ENCODE results near the gene SEMA4C. TPM values are rescaled to one million over a fixed set of nuclear protein-coding genes. Genes with fewer than 3 reads are reported as not detected.
A peak's percentile ranks its signal among the peaks of the same experiment; 100 is the strongest.

SEMA4C gene, protein sequence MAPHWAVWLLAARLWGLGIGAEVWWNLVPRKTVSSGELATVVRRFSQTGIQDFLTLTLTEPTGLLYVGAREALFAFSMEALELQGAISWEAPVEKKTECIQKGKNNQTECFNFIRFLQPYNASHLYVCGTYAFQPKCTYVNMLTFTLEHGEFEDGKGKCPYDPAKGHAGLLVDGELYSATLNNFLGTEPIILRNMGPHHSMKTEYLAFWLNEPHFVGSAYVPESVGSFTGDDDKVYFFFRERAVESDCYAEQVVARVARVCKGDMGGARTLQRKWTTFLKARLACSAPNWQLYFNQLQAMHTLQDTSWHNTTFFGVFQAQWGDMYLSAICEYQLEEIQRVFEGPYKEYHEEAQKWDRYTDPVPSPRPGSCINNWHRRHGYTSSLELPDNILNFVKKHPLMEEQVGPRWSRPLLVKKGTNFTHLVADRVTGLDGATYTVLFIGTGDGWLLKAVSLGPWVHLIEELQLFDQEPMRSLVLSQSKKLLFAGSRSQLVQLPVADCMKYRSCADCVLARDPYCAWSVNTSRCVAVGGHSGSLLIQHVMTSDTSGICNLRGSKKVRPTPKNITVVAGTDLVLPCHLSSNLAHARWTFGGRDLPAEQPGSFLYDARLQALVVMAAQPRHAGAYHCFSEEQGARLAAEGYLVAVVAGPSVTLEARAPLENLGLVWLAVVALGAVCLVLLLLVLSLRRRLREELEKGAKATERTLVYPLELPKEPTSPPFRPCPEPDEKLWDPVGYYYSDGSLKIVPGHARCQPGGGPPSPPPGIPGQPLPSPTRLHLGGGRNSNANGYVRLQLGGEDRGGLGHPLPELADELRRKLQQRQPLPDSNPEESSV
- total RNA-seq, result 74.5 and 88.9 TPM in 2 replicates
- polyA plus RNA-seq (2012), result 31.1 TPM

- DNase-seq (ENCODE audit: low read depth), result peak; percentile 69
Observed at GRCh38 chr2:96869822-96870625, at the start of gene SEMA4C. TSS of gene SEMA4C (minus strand) at chr2:96870080. CDS start at chr2:96867886, 2,194 bp downstream.

DNA sequence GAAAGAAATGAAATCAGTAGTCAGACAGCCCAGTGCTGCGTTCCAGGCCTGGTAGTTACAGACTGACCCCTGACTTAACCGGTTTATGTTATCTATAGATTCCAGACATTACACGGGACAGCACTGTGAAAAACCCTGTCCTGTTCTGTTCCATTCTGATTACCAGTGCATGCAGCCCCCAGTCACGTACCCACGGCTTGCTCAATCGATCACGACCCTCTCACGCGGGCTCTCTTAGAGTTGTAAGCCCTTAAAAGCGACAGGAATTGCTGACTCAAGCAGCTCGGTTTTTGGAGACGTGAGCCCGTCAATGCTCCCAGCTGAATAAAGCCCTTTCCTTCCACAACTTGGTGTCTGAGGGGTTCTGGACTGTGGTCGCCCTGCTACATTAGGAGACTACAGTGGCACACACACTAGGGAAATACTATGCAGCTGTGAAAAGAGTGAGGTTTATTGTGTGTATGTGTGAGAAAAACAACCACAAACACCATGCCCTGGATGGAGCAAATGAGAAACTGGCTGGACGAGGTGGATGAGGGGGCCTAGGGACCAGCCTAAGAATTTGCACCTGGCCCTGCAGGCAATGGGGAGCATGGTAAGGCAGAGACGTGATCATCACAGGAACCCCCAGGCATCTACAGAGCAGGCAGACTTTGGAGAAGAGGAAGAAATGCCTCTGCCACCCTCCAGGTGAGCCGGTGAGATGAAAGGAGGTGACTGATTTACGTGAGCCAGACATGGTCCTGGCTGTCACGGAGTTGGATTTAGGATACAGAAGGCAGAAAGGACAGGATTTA lies 49.1 kb upstream of the SEMA4C start:
- DNase-seq (ENCODE audit: low read depth), result no peak

GRCh38 chr2:96918092-96918753 lies 48.3 kb upstream of the SEMA4C start:
- DNase-seq (ENCODE audit: low read depth), result no peak

DNA sequence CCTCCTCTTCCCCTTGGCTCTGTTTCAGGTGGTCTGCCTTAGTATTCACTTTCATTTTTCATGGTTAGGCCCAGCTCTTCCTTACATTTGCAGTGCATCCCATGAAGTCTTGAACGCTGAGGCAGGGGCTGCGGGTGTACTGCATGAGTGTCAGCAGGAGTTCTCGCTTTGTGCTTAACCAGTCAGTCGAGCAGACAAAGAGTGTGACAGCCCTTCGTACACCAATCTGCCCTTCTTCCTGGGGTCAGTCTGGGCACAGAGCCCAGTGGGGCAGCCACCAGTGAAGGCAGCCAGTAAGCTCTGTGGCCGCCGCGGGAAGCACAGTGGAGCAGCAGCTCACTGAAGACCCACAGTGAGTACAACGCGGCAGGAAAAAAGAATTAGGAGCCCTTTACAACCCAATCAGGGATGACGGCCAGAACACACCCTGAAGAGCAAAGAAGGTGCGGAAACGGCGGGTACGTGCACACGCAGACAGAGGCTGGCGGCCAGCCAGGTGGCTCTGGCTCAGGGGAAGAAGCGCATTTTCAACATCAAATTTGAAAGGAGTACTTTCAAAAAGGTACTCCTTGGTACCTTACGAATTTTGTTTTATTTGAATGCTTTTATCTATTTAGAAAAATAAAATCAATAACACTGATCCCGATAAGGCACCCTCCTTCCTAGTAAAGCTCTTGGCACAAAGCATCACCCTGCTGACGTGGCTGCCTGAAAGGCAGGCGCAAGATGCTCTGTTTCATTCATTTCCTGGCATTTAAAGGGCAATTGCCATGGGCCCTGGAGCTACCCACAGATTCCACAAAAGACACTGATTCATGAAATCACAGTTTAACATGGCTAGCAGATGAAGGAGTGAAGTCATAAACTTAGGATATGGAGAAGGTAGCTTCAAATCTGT lies 47.0 kb upstream of the SEMA4C start:
- DNase-seq (ENCODE audit: low read depth), result no peak

- DNase-seq (ENCODE audit: low read depth), result no peak
Observed at GRCh38 chr2:96916156-96916630, 46.3 kb upstream of the SEMA4C start.

DNA sequence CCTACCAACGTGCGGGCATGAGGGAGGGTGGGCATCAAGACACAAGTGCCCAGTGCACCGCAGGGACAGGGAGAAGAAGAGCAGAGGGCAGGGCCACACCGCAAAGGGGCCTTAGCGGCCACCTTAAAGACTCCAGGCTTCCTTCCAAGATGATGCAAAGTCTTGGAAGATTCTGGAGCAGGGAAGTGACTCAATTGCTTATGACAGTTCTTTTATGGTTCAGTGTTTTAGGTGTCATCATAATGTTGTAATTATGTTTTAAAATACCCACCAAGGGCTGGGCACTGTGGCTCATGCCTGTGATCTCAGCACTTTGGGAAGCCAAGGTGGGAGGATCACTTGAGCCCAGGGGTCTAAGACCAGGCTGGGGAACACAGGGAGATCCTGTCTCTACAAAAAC lies 44.5 kb upstream of the SEMA4C start:
- DNase-seq (ENCODE audit: low read depth), result no peak

- DNase-seq (ENCODE audit: low read depth), result no peak
Observed at GRCh38 chr2:96913398-96914202, 43.7 kb upstream of the SEMA4C start.

DNA sequence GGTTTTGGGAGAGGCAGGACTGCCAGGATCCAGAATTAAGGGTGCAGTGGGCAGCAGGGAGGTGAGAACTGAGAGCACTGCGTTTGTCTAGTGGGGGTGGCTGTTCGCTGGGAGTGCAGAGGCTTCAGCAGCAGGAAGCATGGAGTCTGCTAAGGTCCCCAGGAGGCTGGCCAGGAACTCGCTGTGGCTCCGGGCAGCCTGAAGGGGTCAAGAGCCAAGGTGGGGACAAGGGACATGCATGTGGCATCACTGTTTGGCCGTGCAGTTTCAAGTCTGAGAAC lies 43.2 kb upstream of the SEMA4C start:
- DNase-seq (ENCODE audit: low read depth), result no peak

DNA sequence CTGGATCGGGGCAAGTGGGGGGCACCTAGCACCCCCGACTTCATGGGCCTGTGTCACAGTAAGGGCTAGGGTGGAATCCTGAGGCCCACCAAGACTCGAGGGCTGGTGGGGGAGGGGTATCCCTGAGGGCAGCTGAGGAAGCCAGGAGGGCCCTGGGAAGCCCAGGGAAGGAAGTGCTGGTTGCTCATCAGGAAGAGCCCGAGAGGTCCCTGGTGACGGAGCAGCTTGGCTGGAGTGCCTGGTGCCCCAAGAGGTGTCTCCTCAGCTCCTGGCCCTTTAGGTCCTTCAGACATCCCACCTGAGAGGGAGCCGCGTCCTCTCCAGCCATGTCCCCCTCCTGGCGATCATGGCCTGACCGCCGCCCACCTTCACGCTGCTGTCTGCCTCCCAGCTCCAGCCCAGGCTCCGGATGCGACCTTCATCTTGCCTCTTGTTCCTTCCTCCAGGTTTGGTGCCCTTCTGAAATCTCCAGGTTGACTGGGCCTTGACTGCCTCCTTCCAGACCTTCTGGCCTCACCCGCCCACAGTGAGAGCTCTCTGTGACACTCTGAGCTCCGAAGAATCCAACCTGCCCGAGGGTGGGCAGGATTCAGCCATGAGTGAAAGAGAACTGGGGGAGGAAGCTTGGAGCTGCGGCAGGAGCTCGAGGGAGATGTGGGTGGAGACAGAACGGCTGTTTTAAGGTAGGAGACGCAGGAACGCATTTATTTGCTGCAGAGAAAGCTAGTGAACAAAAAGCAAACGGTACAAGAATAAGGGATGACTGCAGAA lies 42.7 kb upstream of the SEMA4C start:
- no peak for DNase-seq (ENCODE audit: low read depth)

GRCh38 chr2:96909611-96910021 lies 39.7 kb upstream of the SEMA4C start:
- peak; percentile 33 for DNase-seq (ENCODE audit: low read depth)

GRCh38 chr2:96907115-96908041 lies 37.5 kb upstream of the SEMA4C start:
- peak; percentile 93 for DNase-seq (ENCODE audit: low read depth)

DNA sequence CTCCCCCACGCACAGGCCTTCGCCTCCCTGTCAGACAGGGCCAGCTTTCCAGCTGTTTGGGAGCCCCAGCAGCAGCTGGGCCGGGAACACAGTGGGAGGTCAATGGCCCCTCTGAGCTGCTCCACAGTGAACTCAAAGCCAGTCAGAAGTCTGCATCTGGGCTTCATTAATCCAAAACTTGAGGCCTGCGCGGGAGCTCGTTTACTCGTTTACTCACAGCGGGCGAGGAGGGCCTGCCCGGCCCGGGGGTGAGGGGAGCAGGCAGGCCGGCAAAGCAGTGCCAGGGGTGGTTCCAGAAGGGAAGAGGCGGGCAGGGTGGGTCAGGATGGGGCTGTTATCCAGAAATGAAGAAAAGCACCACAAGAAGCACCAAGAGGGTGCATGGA lies 36.8 kb upstream of the SEMA4C start:
- DNase-seq (ENCODE audit: low read depth), result peak; percentile 69

- DNase-seq (ENCODE audit: low read depth), result no peak
Observed at GRCh38 chr2:96903815-96904214, 33.9 kb upstream of the SEMA4C start.

DNA sequence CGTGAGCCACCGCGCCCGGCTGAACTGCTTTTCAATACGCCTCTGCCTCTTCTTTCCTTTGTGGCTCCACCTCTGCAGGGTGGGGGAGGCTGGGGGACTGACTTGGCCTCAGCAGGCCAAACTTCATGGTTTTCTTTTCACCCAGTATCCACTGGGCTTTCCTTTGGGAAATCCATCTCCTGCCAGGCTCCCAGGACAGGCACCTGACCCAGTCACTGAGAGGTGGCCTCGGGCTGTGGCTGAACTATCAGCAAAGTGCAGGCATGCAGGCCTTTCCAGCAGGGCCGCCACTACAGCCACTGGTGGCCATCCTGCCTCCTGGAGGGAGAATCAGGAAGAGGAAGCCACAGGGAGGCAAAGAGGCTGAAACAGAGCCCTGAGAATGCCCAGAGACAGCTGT lies 33.4 kb upstream of the SEMA4C start:
- no peak for DNase-seq (ENCODE audit: low read depth)

- no peak for DNase-seq (ENCODE audit: low read depth)
Observed at GRCh38 chr2:96900237-96900636, 30.4 kb upstream of the SEMA4C start.

- no peak for DNase-seq (ENCODE audit: low read depth)
Observed at GRCh38 chr2:96899413-96899741, 29.5 kb upstream of the SEMA4C start.

All from myocyte (in vitro differentiated cells).